NCI-H2171 (cell line): ENCODE results near the gene PRSS21.

ENCODE experiments used
- DNase-seq: peaks from one replicate; lab custom pipeline; 2025; lab: John Stamatoyannopoulos, UW

PRSS21 gene

DNA sequence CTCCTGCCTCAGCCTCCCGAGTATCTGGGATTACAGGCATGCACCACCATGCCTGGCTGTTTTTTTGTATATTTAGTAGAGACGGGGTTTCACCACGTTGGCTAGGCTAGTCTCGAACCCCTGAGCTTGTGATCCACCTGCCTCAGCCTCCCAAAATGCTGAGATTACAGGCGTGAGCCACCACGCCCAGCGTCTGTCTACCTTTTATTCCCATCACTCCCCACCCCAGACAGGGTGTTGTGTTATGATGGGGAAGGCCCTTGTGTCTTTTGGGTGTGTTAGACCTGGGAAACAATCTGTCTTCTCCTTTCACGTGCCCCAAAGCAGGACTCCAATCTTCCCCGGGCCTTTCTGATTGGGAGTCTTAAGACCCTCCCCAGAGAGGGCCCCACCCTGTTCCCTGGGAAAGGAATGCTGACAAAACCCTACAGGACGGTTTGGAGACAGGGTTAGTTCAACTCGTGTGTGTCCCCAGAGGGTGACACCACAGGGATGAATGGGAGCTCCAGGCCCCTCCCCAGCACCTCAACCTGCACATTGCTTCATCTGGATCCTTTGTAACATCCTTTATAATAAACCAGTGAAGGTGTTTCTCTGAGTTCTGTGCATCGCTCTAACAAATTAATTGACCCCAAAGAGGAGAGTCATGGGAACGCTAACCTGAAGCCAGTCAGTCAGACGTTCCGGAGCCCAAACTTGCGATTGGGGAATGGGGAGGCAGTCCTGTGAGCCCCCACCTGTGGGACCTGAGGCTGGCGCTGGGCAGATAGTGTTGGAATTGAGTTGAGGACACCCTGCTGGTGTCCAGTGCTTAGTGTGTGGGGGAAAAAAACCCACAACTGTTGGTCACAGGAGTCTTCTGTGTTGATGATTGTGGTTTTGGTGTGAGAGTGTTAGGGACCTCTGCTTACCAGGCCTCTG is 36.8 kb upstream of the PRSS21 start:
- DNase-seq, result no peak

DNA sequence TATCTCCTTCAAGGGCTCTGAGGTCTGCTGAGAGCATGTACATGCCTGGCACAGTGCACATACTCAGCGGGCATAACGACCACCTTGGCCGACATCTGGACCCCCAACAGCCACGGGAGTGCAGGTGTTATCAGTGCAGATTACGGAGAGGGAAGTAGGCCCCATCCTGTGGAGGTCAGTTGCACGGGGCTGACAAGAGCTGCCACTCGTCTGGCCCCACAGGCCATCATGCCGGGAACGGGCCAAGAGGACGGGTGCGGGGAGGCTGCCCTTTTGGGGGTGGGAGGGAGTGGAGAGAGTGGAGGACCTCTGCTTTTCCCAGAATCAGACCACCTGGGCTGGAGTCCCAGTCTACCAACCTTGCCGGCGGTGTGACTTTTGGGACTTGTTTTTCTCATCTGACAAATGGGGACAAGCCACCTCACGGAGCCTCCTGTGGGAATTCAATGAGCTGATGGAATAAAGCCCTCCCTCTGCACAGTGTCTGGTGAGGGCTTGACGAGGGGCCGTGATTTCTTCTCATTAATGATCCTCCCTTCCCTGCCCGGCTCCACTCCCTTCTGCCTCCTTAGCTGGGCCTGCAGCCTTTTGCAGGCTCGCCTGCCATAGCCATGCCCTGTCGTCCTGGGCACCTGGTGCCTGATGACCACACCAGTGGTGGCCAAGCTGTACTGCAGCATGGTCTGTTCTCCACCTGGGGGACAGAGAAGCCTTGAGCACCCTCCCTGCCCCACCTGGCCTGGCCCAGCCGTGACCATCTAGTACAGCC is 34.3 kb upstream of the PRSS21 start:
- DNase-seq, result no peak

DNA sequence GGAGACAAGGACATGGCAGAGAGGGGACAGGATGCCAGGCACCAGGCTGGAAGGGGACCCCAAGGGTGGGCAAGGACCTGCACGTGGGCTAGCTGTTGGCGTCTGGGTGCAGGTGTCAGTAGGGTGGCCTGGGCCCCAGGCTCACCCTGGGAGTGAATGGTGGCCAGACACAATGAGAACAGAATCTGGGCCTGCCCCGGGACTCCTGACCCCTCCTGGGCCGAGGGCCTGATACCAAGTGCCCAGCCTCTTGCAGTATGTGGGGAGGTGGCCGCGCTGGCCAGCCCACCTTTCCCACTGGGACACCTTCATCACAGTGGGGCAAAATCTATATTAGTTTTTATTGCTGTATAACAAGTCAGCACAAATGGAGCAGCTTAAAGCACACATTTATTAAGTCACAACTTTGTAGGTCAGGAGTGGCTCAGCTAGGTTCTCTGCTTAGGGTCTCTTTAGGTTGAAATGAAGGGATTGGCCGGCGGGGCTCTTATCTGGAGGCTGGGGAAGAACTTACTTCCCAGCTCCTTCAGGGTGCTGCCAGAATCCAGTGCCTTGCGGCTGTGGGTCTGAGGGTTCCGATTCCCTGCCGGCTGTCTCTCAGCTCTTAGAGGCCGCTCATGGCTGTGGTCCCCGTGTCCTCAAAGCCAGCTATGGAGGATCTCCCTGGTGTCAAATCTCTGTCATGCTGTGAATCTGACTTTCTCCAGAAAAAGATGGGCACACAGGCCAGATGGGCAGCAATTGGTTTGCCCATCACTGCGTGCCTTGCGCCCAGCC is 33.3 kb upstream of the PRSS21 start:
- no peak for DNase-seq

DNA sequence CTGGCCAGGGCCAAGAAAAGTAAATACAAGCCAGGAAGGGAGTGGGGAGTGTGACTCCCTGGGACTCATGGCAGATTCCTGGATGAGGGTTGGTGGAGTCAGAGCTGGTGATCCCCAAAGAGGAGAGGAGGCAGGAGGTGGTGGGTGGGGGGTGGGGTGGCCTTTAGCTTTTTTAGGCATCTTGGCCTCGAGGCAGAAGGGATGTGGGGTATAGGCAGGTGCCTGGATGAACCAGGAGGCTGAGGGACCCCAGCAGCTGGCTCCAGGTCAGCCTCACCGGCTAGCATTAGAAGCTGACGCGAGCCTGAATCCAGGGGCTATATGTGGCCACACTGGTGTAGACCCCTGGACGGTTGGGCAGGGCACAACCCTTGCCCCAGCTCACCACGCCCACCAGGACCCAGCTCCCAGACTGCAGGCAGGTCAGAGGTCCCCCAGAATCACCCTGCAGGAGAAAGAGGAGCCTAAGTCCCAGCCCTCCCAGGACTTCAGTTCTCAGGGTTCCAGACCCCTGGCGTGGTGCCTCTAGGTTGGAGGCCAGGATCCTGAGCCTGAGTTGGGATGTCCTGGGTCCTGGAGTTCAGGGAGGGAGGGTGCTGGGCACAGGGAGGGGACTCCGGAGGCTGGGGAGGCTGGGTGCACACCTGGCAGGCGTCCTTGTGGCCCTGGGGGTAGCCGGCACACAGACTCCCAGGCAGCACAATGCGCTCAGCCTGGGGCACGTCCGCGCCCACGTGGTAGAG is 32.5 kb upstream of the PRSS21 start:
- DNase-seq, result no peak

DNA sequence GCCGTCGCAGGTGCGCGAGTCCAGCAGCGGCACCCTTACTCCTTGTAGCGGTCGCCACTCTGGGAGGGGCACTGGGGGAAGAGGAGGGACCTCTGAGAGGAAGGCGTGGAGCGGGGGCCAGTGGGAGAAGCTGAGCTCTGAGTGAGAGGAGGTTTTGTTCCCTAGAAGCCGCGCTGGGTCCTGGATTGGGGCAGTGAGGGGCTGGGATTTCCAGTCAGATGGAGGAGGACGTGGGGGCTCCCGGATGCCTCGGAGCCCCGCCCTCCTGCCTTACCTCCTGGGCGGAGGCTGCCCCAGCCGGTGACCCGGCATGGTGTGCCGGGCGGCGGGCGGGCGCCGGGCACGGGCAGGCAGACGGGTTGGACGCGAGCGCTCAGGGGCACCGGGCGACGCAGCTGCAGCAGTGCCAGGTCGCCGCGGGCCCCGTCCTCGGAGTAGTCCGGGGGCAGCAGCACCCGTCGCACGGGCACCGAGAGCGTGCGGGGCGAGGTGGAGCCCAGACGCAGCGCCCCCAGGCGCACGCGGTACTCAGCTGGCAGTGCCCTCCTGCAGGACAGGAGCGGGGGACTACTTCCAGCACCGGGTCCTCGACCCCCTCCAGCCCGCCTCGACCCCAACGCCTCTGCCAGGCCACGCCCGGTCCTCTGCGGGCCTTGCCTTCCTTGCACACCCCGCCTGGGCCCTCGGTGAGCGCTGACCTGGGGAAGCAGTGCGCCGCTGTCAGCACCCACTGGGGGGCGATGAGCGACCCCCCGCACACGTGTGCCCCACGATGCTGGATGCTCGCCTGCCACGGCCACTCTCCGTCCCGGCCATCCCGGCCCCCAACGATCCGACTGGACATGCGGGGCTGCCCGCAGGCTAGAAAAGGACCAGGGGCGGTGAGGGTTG is 31.7 kb upstream of the PRSS21 start:
- no peak for DNase-seq

DNA sequence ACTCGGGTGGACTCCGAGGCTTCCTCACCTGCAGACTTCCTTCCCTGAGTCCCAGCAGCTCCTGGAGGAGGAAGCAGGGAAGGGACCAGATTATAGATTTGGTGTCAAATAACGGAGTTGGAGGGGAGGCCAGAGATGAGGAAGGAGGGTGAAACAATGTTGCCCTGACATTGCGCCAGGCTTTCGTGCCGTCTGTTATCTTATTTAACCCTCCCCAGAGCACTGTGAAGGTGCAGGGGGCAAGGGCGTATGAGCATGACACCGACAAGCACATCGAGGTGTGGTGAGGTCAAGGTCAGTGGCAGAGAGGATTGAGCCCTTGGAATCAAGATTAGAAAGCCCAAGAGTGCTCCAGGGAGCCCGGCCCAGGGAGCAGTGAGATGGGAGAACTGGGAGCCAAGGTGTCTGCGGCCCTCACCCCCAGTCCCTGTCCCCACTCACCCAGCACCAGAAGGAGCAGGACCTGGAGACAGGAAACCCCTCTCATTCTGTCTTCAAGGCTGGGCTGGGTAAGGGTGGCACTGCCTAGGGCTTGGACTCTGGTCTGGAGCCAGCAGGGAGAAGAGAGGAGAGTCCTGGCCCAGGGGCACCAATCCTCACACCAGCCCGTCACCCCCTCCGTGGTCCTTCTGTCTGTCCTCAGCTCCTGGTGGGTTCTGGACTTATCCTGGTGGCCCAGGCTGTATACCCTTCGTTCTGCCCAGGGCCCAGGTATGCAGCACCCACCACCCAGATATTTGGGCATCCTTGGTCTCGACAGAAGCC is 30.8 kb upstream of the PRSS21 start:
- no peak for DNase-seq

DNA sequence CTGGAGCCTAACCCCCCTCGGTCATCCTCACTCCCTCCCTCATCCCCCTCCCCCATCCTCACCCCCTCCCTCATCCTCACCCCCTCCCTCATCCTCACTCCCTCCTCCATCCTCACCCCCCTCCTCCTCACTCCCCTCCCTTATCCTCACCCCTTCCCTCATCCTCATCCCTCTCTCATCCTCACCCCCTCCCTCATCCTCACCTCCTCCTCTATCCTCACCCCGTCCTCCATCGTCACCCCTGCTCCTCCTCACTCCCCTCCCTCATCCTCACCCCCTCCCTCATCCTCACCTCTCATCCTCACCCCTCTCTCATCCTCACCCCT is 30.2 kb upstream of the PRSS21 start:
- DNase-seq, result no peak

DNA sequence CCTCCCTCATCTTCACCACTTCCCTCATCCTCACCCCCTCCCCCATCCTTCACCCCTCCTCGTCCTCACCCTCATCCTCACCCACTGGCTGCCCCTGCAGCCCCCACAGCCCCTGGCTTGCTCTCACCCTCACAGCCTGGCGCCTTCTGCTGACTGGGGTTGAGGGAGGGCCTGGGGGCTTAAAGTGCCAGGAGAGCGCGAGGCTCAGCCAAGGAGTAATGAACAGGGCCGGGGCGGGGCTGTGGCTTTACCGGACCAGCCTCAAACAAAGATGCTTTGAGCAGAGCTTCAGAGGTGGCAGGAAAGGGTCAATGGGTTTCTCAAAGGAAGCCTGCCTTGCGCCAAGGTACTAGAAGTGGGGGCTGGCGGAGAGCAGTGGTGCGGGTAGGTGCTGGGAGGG is 29.6 kb upstream of the PRSS21 start, which contains the start of gene PRSS33:
TSS of gene PRSS33 (minus strand) at position 155 of the 400 bp plus-strand sequence. CDS start 1,013 bp downstream, outside the sequence.
- DNase-seq, result no peak

DNA sequence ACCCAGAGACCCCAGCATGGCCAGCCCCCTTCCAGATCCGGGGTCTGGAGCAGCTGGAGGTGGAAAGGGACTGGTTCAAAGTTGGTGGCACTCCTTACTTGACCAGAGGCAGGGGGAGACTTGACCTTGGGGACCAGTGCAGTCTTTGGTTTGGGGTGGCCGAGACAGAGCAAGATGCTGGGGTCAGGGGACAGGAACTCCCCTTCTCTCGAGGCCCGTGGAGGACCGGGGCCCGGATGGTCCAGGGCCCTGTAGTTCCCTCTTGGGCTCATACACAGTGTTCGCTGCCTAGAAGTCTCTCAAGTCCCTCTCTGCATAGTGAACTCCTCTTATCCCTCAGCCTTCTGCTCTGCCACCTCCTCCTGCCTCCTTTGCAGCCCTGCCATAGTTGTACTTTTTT is 29.1 kb upstream of the PRSS21 start:
- DNase-seq, result no peak

DNA sequence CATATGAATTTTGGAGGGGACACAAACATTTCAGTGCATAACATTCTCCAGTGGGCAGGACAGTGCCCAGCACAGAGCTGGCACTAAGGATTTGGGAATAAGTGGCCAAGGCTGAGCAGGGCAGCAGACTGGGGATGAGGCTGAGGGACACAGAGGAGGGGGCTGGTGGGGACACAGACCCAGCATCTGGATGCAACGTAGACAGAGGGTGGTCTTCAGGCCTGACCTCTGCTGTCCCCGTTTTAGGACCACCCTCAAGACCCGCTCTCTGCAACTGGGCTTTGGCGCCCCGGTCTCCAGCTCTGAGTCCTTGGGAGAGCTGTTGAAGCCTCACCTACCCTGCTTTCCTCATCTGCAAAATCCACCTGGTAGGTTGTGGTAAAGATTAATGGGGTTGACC is 26.4 kb upstream of the PRSS21 start:
- DNase-seq, result no peak

DNA sequence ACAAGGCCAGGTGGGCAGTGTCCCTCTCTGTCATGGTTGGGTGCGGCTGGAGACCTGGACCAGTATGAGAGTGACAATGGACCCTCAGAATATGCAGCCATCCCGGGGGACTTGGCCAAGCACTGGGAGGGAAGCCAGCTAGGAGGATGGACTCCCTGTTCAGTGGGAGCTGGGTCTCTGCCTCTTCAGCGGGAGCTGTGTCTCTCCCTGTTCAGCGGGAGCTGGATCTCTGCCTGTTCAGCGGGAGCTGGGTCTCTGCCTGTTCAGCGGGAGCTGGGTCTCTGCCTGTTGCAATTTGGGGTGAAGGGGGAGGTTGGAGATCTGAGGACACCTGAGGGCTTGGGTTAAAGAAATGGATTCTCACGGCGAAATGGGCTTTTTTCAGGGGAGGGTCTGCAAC is 25.9 kb upstream of the PRSS21 start:
- DNase-seq, result no peak

DNA sequence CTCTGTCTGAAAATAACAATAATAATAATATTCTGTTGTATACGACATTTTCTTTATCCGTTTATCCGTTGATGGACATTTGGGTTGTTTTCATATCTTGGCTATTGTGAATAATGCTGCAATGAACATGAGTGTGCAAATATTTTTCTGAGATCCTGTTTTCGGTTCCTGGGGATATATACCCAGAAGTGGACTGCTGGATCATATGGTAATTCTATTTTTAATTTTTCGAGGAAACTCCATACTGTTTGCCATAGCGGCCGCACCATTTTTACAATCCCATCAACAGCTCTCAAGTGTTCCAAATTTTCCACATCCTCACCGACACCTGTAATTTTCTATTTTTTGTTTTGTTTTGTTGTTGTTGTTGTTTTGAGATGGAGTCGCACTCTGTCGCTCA is 24.1 kb upstream of the PRSS21 start:
- no peak for DNase-seq

DNA sequence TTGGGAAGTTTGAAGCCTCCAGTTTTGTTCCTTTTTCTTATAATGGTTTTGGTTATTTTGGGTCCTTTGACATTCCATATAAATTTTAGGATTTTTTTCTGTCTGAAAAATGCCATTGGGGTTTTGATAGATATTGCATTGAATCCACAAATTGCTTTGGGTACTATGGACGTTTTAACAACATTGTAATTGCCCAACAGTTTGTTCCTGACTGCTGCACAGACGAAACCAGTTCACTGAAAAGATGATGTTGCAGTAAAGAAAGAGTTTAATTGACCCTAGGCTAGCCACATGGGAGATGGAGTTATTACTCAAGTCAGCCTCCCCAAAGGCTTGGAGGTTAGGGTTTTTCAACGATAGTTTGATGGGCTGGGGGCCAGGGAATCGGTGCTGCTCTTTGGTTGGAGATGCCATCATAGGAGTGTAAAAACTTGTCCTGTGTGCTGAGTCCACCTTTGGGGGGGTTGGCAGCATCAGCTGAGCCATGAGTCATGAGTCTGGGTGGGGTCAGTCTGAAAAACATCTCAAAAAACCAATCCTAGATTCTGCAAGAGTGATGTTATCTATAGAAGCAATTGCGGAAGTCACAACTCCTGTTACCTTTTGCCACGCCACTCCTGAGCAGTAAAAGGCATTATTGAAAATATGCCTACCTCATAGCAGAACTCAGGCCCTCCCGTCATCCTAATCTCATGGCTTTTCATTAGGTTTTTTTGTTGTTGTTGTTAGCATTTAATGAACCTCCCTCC is 21.5 kb upstream of the PRSS21 start:
- DNase-seq, result no peak

DNA sequence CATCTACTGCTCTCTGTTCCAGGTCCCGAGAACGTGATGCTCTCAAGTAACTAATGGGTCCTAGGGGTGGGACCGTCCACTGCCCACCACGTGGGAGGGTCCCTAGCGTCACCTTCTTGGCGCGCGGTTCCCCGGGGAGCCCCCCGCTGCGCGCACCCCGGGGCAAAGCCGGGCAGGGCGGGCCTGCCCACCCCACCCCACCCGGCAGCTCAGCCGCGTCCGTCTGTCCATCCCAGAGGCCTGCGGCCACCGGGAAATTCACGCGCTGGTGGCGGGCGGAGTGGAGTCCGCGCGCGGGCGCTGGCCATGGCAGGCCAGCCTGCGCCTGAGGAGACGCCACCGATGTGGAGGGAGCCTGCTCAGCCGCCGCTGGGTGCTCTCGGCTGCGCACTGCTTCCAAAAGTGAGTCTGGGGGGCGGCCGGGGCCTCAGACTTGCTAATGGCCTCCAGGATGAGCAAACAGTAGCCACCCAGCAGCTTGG is 18.3 kb upstream of the PRSS21 start:
- no peak for DNase-seq

DNA sequence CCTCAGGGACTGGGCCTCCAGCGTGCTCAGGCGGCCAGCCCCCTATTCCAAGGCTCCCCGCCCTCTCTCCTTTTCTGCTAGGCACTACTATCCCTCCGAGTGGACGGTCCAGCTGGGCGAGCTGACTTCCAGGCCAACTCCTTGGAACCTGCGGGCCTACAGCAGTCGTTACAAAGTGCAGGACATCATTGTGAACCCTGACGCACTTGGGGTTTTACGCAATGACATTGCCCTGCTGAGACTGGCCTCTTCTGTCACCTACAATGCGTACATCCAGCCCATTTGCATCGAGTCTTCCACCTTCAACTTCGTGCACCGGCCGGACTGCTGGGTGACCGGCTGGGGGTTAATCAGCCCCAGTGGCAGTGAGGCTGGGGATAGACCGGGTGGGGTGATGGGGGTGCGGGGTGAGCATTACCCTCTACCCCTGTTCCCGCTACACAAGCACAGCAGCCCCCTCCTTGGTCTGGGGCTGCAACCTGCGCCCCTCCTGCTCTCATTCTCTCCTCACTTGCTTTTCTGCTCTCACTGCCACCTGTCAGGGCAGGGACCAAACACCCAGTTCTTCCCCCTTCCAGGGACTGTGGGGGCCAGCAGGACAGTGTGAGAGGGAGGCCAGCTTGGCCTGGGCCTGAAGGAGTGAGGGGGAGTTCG is 17.7 kb upstream of the PRSS21 start:
- no peak for DNase-seq

DNA sequence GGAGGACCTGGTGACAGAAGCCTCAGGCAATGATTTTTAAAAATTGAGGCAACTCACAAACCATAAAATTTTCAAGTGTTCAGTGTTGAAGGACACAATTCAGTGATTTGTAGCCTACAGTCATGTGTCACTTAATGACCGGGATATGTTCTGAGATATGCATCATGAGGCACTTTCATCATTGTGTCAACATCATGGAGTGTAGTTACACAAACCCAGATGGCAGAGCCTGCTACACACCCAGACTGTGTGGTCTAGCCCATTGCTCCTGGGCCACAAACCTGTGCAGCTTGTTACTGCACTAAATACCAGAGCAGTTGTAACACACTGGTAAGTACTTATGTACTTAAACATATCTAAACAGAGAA is 17.2 kb upstream of the PRSS21 start:
- no peak for DNase-seq

DNA sequence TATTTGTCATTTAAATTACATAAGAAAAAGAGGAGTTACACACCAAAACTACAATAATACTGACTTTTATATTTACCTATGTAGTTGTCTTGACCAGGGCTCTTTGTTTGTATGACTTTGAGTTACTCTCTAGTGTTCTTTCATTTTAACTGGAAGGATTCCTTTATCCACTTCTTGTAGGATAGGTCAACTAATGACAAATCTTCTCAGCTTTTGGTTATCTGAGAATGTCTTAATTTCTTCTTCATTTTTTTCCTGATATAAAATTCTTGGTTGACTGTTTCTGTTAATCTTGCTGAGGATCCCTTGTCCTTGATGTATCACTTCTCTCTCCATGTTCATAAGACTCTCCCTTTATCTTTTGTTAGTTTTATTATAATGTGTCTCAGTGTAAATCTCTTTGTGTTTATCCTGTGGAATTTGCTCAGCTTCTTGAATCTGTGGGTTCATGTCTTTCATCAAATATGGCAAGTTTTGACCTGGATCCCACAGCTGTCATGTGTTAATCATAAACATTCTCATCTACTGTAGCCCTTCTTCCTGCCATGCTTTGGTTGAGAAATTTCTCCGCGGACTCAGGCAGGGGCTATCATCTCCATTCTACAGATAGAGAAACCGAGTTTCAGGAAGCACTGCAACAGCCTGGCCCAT is 13.4 kb upstream of the PRSS21 start:
- no peak for DNase-seq

DNA sequence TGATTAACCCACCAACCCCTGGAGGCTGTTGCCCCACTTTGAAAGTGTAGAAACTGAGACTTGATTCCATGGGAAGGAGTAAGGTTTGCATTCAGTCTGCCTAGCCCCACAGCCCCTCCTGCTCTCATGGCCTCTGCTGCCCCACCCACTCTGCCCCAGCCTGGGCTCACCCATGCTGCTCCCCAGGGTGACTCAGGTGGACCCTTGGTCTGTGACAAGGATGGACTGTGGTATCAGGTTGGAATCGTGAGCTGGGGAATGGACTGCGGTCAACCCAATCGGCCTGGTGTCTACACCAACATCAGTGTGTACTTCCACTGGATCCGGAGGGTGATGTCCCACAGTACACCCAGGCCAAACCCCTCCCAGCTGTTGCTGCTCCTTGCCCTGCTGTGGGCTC is 12.3 kb upstream of the PRSS21 start:
- no peak for DNase-seq
